GM10248 (cell line): ENCODE measurements around the gene SDHB.

Source experiments
- CTCF ChIA-PET: fragments of 300-600 bp; sonication (Branson Sonifier 250); formaldehyde crosslinking; extraction: SDS; loops from one replicate; lab custom pipeline; 2021; ENCODE audit warnings: antibody characterized with exemption; lab: Yijun Ruan, JAX
- POLR2A ChIA-PET: fragments of 350-650 bp; sonication (Branson Sonifier 250); formaldehyde crosslinking; extraction: SDS; loops from one replicate; lab custom pipeline; 2020; ENCODE audit warnings: antibody characterized with exemption; lab: Yijun Ruan, JAX
- DNase-seq: peaks from one replicate; pipeline ENCODE4 v3.0.0; 2012; ENCODE audit errors: extremely low spot score
- TF ChIP-seq, protein P1 (sequence below): IDR thresholded peaks from 2 replicates; pipeline ENCODE4 v1.5.1; 2012; ENCODE audit warnings: mild to moderate bottlenecking, low read depth; ENCODE audit errors: extremely low read depth, missing control alignments, control extremely low read depth

Gene SDHB

DNA sequence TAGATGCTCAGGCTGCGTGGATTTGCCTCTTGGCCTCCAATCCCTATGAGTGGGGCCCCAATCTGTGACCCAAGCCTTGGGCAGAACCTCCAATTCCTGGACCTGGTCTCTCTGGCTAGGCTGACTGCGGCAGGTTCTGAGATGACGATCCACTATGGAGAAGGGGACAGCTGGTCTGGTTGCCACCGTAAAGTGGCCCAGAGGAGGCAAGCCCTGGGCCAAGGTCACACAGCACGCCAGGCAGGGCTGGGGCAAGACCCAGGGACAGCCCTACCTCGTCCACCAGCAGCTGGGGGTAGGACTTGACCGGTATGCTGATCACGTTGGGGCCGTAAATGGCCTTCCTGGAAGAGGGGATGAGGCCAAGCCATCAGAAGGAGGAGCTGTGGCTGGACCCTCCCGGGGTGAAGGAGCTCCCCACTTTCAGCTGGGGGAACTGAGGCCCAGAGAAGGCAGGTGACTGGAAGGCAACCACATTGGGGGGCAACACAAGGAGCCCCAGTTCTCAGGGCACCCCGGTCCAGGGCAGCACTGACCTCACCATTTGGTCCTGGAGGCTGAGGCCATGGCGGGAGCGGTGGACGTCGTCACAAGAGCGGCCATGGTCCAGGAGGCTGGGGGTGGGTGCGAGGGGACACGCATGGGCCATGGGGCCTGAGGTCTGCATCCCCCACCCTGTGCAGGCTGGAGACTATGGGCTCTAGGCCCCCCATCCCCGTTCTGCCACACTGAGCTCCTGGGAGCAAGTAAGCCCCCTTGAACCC is 51.9 kb downstream of the SDHB start:
- CTCF ChIA-PET: interaction anchor here (0.8 to 2.0 kb wide), 4 partner anchors 9 to 50 kb away, joined by 3 to 6 read pairs (median 4); no protein-coding TSS in a partner anchor
- POLR2A ChIA-PET: interaction anchor here (0.6 kb wide), 1 partner anchor 389 kb away, joined by 4 read pairs; no protein-coding TSS in a partner anchor
- TF ChIP-seq, protein P1, sequence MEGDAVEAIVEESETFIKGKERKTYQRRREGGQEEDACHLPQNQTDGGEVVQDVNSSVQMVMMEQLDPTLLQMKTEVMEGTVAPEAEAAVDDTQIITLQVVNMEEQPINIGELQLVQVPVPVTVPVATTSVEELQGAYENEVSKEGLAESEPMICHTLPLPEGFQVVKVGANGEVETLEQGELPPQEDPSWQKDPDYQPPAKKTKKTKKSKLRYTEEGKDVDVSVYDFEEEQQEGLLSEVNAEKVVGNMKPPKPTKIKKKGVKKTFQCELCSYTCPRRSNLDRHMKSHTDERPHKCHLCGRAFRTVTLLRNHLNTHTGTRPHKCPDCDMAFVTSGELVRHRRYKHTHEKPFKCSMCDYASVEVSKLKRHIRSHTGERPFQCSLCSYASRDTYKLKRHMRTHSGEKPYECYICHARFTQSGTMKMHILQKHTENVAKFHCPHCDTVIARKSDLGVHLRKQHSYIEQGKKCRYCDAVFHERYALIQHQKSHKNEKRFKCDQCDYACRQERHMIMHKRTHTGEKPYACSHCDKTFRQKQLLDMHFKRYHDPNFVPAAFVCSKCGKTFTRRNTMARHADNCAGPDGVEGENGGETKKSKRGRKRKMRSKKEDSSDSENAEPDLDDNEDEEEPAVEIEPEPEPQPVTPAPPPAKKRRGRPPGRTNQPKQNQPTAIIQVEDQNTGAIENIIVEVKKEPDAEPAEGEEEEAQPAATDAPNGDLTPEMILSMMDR: no peak
- DNase-seq: no peak

DNA sequence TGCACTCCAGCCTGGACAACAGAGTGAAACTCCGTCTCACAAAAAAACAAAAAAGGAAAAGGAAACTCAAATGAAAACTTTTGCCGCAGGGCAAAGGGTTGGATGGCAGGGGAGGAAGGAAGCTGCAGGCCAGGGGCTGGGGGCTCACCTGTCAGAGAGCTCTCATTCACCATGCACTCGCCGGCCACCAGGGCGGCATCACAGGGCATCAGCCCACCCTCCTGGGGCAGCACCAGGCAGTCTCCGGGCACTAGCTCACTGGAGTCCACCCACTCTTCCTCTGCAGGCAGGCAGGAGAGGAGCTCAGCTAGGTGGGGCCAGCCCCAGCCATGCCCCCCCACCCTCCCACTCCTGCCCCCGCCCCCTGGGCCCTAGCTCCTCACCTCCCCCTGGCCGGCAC is 54.0 kb downstream of the SDHB start:
- ChIA-PET POLR2A (no interaction called here), CTCF (interaction anchor here (0.9 to 2.0 kb wide), 3 partner anchors 19 to 48 kb away, joined by 3 to 5 read pairs (median 5); partner anchors contain the start of gene MFAP2)
- TF ChIP-seq, protein P1: no peak
- DNase-seq: no peak

DNA sequence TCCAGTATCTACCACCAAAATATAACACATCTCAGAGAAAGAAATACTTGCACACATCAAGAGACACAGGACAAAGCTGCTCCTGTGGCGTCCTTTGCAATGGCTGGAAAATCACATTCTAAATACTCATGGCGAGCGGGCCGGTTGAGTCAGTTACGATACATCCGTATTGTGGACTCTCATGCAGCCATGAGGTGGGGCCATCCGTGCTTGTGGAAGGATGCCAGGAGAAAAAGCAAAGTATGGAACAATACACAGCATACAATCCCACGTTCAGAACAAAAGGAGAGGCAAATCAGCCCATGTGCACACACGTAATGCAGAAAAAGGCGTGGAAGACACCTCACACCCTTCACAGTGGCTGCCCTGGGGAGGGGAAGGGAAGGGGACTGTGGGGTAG is 55.2 kb downstream of the SDHB start:
- POLR2A ChIA-PET: no interaction called here
- CTCF ChIA-PET: interaction anchor here (0.7 kb wide), 1 partner anchor 14 kb away, joined by 3 read pairs; no protein-coding TSS in a partner anchor
- TF ChIP-seq, protein P1: no peak
- DNase-seq: no peak

- no peak for DNase-seq
- TF ChIP-seq, protein P1: no peak
- ChIA-PET CTCF (interaction anchor here (1.5 kb wide), 1 partner anchor 36 kb away, joined by 6 read pairs; no protein-coding TSS in a partner anchor), POLR2A (no interaction called here)
Measured at GRCh38 chr1:16996845-16997244, 57.0 kb downstream of the SDHB start.

- POLR2A ChIA-PET: no interaction called here
- DNase-seq: no peak
- TF ChIP-seq, protein P1: no peak
- CTCF ChIA-PET: no interaction called here
Measured at GRCh38 chr1:16993521-16994038, 60.3 kb downstream of the SDHB start.

GRCh38 chr1:16992675-16993074 is 61.2 kb downstream of the SDHB start:
- ChIA-PET POLR2A (no interaction called here), CTCF (interaction anchor here (0.6 to 1.2 kb wide), 3 partner anchors 9 to 41 kb away, joined by 3 to 4 read pairs (median 4); no protein-coding TSS in a partner anchor)
- no peak for DNase-seq
- TF ChIP-seq, protein P1: no peak
